HG03354 (cell line): ENCODE measurements around the gene TRIM9.
"Not testable (repeated sequence)": the region's sequence is repeated elsewhere in the genome, so short reads cannot be mapped to it uniquely, and the experiment has no call there.

Experiments used
- ATAC-seq: cut with Tn5 transposase; IDR thresholded peaks from one replicate; pipeline ENCODE4 v1.9.1; 2021; ENCODE audit warnings: mild to moderate bottlenecking; ENCODE audit not compliant: unreplicated experiment, poor library complexity, severe bottlenecking

The TRIM9 gene

GRCh38 chr14:50943943-50944646 is 150.8 kb downstream of the TRIM9 start, which contains the start of gene PYGL:
Gene PYGL, minus strand, starts transcription at chr14:50944483. Its CDS starts 80 bp downstream, at chr14:50944403.
- ATAC-seq: peak; percentile 77

DNA sequence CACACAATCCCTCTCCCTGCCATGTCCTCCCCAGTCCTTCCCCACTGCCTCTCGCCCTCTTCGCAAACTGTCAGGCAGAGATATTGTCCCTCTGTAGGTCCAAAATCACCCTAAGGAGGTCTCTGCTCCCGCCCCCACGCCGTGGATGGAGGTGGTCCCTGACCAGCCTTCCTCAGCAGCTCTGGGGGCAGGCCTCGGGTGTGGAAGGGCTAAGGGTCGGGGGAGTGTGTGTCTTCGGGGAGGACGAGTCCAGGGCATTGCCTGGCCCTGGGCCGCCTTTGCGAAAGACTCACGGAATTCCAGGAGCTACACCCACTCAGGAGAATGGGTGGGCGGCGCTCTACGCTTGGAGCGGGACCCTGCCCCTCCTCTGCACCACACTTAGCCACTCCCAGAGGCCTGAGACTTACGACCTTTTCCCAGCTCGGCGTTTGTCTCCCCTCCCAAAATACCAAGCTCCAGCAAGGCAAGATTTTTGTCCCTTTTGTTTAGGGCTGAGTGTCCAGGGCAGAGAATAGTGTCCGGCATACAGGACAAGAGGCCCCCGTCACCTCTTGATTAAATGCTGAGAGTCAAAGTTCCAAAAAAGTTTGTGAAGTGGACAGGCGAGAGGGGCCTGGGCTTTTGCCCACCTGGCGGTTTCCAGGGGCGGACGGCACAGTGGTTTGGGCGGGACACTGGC is 151.5 kb downstream of the TRIM9 start:
- ATAC-seq: no peak

DNA sequence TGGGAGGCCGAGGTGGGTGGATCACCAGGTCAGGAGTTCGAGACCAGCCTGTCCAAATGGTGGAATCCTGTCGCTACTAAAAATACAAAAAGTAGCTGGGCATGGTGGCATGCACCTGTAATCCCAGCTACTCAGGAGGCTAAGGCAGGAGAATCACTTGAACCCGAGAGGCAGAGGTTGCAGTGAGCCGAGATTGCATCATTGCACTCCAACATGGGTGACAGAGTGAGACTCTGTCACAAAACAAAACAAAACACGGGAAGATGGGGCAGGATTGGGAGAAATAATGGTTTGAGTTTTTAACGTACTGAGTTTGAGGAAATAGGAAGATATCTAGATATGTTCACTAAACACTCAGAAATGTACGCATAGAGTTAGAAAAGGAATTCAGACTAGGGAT is 153.3 kb downstream of the TRIM9 start:
- ATAC-seq: not testable (repeated sequence)

- no peak for ATAC-seq
Measured at GRCh38 chr14:50941151-50941550, 153.8 kb downstream of the TRIM9 start.

DNA sequence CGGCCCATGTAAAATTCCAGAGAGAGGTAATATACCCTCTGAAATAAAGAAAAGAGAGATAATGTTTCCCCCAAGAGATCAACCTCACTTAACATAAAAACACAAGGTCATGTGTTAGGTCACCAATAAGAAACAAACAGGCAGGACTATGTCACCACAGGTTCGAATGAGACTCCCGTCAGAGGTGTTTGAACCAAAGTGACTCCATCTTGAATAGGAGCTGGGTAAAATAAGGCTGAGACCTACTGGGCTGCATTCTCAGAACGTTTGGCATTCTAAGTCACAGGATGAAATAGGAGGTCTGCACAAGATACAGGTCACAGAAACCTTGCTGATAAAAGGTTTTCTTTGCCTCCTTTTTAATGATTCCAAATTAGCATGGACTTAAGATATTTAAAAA is 157.1 kb downstream of the TRIM9 start:
- no peak for ATAC-seq

GRCh38 chr14:50937325-50937724 is 157.6 kb downstream of the TRIM9 start:
- ATAC-seq: no peak

- no peak for ATAC-seq
Measured at GRCh38 chr14:50936882-50937281, 158.0 kb downstream of the TRIM9 start.

DNA sequence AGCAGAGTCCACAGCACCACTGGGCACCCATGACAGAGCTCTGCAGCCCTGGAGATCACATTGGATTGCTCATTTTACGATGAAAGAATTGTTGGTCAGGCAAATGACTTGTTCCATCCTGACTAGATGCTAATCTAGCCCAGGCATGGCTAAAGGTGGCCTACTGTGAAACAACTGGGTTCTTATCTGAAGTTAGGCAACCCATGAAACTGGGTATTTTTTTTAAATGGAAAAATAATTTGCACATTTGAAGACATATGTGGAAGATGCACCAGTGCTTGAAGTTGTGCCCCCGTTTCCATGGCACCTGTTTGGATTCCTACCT is 158.9 kb downstream of the TRIM9 start:
- ATAC-seq: no peak

DNA sequence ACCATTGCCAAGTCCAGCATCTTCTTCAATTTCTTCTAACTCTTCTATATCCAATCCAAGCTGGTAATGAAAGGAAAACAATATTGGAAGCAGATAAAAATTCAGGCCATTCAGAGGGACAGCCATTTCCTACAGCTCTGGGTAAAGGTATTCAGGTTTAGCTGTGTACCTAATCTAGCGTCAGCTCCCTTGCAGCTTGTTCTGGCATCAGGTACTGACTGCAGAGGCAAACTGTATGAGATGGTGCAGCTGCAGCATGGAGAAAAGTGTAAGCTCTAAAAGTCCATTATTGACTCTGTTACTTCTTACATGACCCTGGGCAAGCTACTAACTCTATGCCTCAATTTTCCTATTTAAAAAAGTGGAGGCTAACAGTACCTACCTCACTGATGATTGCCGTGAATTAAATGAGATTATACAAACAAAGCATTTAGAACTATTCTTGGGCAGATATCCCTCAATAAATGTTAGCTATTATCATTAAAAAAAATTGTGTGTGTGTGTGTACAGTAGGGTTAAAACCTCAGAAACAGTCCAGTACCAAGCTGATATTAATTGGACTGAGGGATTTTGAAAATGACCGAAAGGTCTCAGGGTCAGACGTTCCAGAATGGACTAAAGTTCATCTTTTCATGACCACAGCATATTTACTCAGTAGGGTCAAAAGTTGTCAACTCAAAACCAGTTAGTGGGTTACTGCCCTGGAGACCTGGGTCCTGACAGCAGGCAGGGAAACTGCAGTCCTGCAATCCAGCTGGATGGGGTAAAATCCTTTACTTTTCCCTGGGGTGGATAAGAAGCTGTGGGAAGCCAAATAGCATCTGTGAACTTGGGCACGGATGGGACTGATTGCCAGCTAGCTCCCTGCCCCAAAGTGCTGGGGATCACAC is 159.5 kb downstream of the TRIM9 start:
- ATAC-seq: no peak

DNA sequence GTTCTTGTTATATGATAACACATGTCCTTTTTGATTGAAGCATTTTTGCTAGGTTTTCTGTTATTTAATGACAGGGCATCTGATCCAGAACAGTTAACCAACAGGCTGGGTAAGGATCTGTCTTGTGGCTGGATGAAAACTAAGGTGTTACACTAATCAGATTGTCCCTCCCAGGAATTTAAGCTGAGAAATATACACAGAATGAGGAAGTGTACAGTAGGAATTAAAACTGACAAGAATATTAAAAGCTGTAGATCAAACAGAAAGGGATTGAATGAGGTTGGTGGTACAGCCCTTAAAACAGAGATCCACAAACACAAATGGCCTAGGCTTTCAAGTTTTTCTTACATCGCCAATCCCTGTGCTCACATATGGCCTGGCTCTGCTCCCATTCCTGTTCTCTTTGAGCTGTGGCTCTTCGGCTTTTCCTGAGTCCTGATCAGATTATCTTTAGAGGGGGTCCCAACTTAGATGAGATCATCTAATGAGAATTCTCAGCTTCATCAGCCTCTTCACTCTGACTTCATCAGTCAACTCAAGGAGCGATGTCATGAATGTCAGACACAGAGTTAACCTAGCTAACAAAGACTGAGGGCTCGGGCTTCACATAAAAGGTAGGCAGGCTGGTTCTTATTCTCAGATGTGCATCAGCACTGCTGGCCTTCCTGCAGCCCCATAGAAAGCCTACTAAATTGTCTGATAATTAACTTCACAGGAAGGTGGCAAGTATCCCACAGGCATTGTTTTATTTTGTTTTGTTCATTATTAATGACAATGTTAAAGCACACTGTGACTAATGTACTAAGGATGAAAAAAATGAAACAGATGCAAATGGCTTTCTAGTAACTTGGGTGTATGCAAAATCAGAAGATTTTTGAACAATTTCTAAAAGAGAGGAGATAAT is 162.1 kb downstream of the TRIM9 start:
- no peak for ATAC-seq

DNA sequence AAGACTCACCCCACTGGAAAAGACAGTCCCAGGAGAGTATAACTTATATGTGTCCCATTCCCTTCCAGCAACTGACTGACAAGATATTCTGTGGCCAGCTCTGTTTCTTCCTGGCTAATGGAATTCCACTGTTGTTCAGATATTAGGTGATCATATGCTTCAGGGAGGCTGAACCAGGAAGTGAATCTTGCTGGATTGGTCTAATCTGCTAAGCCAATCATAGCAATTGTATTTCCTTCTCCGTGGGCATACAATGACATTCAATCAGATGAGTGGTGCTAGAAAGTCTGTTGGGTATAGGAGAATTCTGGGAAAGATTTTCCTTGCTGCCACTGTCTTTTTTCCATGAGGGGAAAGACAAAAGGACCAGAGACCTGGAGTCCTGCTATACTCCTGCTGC is 162.7 kb downstream of the TRIM9 start:
- no peak for ATAC-seq

GRCh38 chr14:50931559-50931958 is 163.3 kb downstream of the TRIM9 start:
- no peak for ATAC-seq

DNA sequence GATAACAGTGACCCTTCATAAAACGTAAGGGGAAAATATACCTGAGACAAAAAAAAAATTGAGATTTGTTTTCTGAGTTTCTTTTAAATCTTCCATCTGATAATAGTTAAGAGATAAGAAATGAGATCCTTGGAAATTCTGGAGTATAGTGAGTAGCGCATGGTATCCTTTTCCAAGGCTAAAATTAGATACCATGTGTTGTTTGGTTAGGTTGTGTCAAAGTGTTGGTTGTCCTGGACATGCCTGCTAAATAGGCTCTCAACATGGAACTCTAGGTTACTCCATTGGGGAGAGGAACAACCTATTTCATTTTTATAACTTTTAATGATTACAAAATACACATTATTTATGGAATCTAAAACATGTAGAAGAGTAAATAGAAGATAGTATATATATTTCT is 165.4 kb downstream of the TRIM9 start:
- ATAC-seq: no peak

DNA sequence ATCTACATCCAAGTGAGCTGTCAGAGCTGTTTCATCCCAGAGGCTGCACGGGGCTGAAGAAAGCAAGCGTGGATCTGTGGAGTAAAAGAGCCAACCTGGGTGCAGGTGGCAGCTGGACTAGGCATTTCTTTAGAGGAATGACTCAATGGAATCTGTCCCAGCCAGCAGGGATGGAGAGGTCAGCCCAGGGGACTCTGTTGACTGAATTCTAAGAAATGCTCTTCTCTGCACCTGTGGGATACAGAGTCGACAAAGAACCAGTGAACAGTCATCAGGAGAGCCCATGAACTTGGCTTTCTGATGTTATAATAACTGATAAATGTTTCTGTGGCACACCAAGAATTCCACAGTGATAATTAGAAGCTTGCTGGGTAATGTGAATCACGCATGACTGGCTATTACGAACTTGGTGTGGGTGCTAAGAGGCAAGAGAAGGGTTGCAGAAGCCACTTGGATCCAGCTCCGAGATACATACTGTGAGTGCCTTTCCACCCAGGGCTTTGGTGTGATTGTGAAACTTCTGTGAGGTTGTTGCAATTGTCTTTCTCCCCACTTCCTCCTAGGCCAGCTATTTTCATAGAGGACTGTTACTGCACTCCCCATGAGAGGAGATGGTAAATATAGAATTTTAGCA is 166.8 kb downstream of the TRIM9 start:
- no peak for ATAC-seq

- ATAC-seq: no peak
Measured at GRCh38 chr14:50926851-50927386, 168.0 kb downstream of the TRIM9 start.
